GM12878 (cell line): ENCODE data around the gene PLTP. TPM values are rescaled to one million over a fixed set of nuclear protein-coding genes. Genes with fewer than 3 reads are reported as not detected.

ENCODE experiments used
- ATAC-seq: fragments of 200-7000 bp; cut with Tn5 transposase; 3 replicates; pipeline ENCODE4 v1.9.1; 2020; ENCODE audit warnings: mild to moderate bottlenecking, moderate library complexity
- BruUV-seq: library from RNA; stranded (reverse); fragments of 400-500 nt; replicated peaks from 2 replicates; lab custom pipeline; 2021; lab: Mats Ljungman, UMichigan
- CTCF ChIA-PET: fragments of 300-600 bp; sonication (Branson Sonifier 250); formaldehyde crosslinking; extraction: SDS; loops from one replicate; lab custom pipeline; 2021; ENCODE audit warnings: inconsistent platforms; lab: Yijun Ruan, JAX
- POLR2A ChIA-PET: fragments of 350-600 bp; formaldehyde crosslinking; extraction: SDS; loops from one replicate; lab custom pipeline; 2021; ENCODE audit warnings: inconsistent platforms; lab: Charles Lee
- RAD21 ChIA-PET: fragments of 300-600 bp; sonication (Branson Sonifier 250); formaldehyde crosslinking; loops from one replicate; lab custom pipeline; 2023; ENCODE audit warnings: antibody characterized with exemption; ENCODE audit not compliant: unreplicated experiment; lab: Charles Lee
- SMC1A ChIA-PET: fragments of 300-600 bp; sonication (Branson Sonifier 250); formaldehyde crosslinking; loops from one replicate; lab custom pipeline; 2023; ENCODE audit not compliant: unreplicated experiment, uncharacterized antibody; lab: Charles Lee
- DNase-seq: peaks from one replicate; pipeline ENCODE4 v3.0.0-alpha.2; 2011; ENCODE audit warnings: low read depth, low spot score
- FAIRE-seq: peaks from 3 replicates; lab custom pipeline; 2011; peaks lifted over from hg19 to GRCh38; lab: Jason Lieb, UNC
- H2AFZ ChIP-seq: 2 replicates; pipeline ENCODE4 v1.6.0; 2011; ENCODE audit warnings: low read depth, low read length, control low read depth; ENCODE audit not compliant: control insufficient read depth
- H3K27ac ChIP-seq: 2 replicates; pipeline ENCODE4 v1.5.1; 2011; ENCODE audit warnings: control low read depth; ENCODE audit not compliant: control insufficient read depth, insufficient read depth
- H3K27me3 ChIP-seq, 2 experiments: replicated peaks in 1 of 2; 2 replicates each; pipeline versions ENCODE4 v1.6.0 to v1.6.1; 2011; ENCODE audit warnings: low read length in 1 of 2; ENCODE audit not compliant: control insufficient read depth in 2 of 2, insufficient read depth in 2 of 2
- H3K36me3 ChIP-seq, 2 experiments: 2 replicates each; pipeline ENCODE4 v1.5.1; 2011; ENCODE audit warnings: low read length in 1 of 2; ENCODE audit not compliant: control insufficient read depth in 2 of 2, insufficient read depth in 2 of 2
- H3K4me1 ChIP-seq: 2 replicates; pipeline ENCODE4 v1.6.1; 2011; ENCODE audit warnings: mild to moderate bottlenecking, low read length, moderate library complexity, mixed read lengths; ENCODE audit not compliant: control insufficient read depth, insufficient read depth
- H3K4me2 ChIP-seq: 2 replicates; pipeline ENCODE4 v1.6.0; 2011; ENCODE audit warnings: control low read depth; ENCODE audit not compliant: control insufficient read depth, insufficient read depth
- H3K4me3 ChIP-seq: fragments of 200-600 bp; sonication (generic); 2 replicates; pipeline ENCODE4 v1.5.1; 2016
- H3K79me2 ChIP-seq: 2 replicates; pipeline ENCODE4 v1.6.0; 2011; ENCODE audit warnings: low read length; ENCODE audit not compliant: control insufficient read depth, insufficient read depth
- H3K9ac ChIP-seq: 2 replicates; pipeline ENCODE4 v1.8.0; 2011; ENCODE audit warnings: low read length, control low read depth, mixed read lengths; ENCODE audit not compliant: control insufficient read depth, insufficient read depth
- H3K9me3 ChIP-seq: replicated peaks from 3 replicates; pipeline ENCODE4 v1.5.1; 2011; ENCODE audit warnings: mild to moderate bottlenecking, low read length; ENCODE audit not compliant: control insufficient read depth, insufficient read depth
- H4K20me1 ChIP-seq: 2 replicates; pipeline ENCODE4 v1.6.0; 2011; ENCODE audit not compliant: control insufficient read depth, insufficient read depth
- CHD1 ChIP-seq: IDR thresholded peaks from 2 replicates; pipeline ENCODE4 v1.6.1; 2012; ENCODE audit warnings: low read depth, low read length, improper control_type of control experiment
- CHD2 ChIP-seq: IDR thresholded peaks from 2 replicates; pipeline ENCODE4 v1.6.1; 2011; ENCODE audit warnings: low read depth, low read length, improper control_type of control experiment, borderline replicate concordance
- KAT2A ChIP-seq: conservative IDR thresholded peaks from 2 replicates; pipeline ENCODE4 v1.6.1; 2011; ENCODE audit warnings: low read depth, low read length; ENCODE audit not compliant: control insufficient read depth
- WGBS: methylation state at CpG from one replicate; pipeline ENCODE4 v1.1.6; 2016; ENCODE audit warnings: low lambda C conversion rate; ENCODE audit not compliant: insufficient replicate concordance, insufficient coverage; ENCODE audit errors: missing lambda C conversion rate; 5-methylcytosine and 5-hydroxymethylcytosine counted together
- in situ Hi-C: fragments of 300-500 bp; cut with MboI; formaldehyde crosslinking; loops from 9 replicates; pipeline ENCODE4 v1.14.3; 2018; ENCODE audit warnings: mixed read lengths
- intact Hi-C: fragments of 100-400 bp; cut with micrococcal nuclease; formaldehyde crosslinking; loops from one replicate; pipeline ENCODE4 v1.14.2; 2022; ENCODE audit not compliant: unreplicated experiment
- polyA plus RNA-seq, 11 experiments: library from polyadenylated mRNA; depleted of rRNA in 4 of 11; unstranded in 6 of 11; stranded (reverse) in 5 of 11; fragments of >200 nt; fragmentation: Nextera tagmentation in 4 of 11; fragmentation: Illumina TruSeq in 1 of 11; extraction: Ambion mirVana in 4 of 11; extraction: Trizol in 1 of 11; gene quantifications; 1 replicate in 1 of 11; 2 replicates in 10 of 11; pipeline versions ENCODE4 v1.2.1 to v1.2.3, GENCODE V29; 2011 to 2016; ENCODE audit warnings: inconsistent platforms in 2 of 11, missing spikeins in 2 of 11, low read depth in 1 of 11
- total RNA-seq, 4 experiments: library from RNA; depleted of rRNA in 3 of 4; stranded (reverse); fragments of >200 nt in 3 of 4; fragmentation: Illumina TruSeq in 1 of 4; extraction: Trizol in 1 of 4; gene quantifications; 2 replicates each; pipeline versions ENCODE4 v1.2.1 to v1.2.3, GENCODE V29; 2013 to 2021

PLTP gene
- total and polyA plus RNA-seq, 10 of the 15 experiments (the other 5 are each of a cell fraction or from before 2014, with no cell fraction given), result 1.6 to 17.0 (median 7.6) TPM

DNA sequence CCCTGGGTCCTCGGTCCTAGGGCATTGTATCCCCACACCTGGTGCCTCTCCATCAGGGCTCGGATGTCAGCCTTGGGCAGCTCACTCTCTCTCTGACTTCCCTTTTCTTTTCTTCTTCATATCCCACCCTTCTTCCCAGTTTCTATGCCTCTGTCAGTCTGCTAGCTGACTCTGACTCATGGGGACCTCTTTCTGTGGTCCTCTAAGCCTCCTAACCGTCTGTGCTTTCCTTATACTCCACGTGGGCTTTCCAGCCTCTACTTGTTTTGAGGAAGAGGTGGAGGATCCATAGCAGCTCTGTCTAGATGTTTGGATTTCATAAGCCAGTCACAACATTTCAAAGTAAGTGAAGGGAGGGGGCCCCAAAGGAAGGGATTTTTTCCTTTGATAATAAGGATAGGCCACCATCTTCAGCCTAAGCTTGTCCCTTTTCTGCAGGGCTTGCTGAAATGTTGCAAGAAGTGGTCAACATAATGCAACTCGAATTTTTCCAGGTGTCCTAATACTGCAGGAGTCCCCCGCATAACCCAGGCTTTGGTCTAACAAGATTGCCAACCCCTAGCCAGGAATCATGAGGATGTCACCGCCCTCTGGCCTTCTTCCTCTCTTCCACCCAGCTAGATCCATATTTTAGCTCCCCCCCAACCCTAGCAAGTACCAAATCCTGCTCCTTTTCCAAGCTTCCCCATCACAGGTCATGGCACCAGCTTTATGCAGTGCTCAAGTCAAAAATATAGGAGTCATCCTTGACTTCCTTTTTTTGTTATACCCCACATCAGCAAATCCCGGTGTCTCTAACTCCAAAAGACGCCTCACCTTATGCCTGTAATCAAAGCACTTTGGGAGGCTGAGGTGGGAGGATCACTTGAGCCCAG lies 8.7 kb upstream of the PLTP start:
- intact Hi-C loops, result no loop called here
- DNase-seq (no peak), ATAC-seq (no peak), FAIRE-seq (no peak)
- in situ Hi-C loops, result no loop called here
- 17% methylated on average over 9 of the region's 9 CpGs for WGBS
- POLR2A ChIA-PET, result interaction anchor here (1.1 kb wide), 1 partner anchor 14 kb away, joined by 7 read pairs; the partner anchor contains the start of gene PCIF1
- H3K4me3 ChIP-seq, result no peak overlapping the region
- H3K27ac ChIP-seq, result no peak overlapping the region
- TF ChIP-seq KAT2A, result no peak
- no peak for TF ChIP-seq CHD1
- no peak for TF ChIP-seq CHD2
- no peak overlapping the region for H3K4me2 ChIP-seq
- no peaks in the 10 kb centered on the region for H3K79me2 ChIP-seq
- no peak overlapping the region for H3K9ac ChIP-seq
- no peaks in the 10 kb centered on the region for H4K20me1 ChIP-seq
- no peak overlapping the region for H2AFZ ChIP-seq
- no TSS peak for BruUV-seq
- SMC1A ChIA-PET, result no interaction called here
- no peaks in the 10 kb centered on the region for H3K9me3 ChIP-seq
- no peaks in the 10 kb centered on the region for H3K27me3 ChIP-seq
- H3K36me3 ChIP-seq, result no peaks in the 10 kb centered on the region
- H3K4me1 ChIP-seq, result no peaks in the 10 kb centered on the region
- CTCF ChIA-PET, result interaction anchor here (1.3 to 3.0 kb wide), 2 partner anchors 14 to 49 kb away, joined by 3 to 12 read pairs; no protein-coding TSS in a partner anchor
- RAD21 ChIA-PET, result no interaction called here
